CD4-positive, alpha-beta memory T cell (primary cell): ENCODE results near the gene FARP2. TPM values are rescaled to one million over a fixed set of nuclear protein-coding genes. Genes with fewer than 3 reads are reported as not detected.
A peak's percentile ranks its signal among the peaks of the same experiment; 100 is the strongest.

ENCODE experiments used
- CTCF ChIA-PET: fragments of 350-600 bp; sonication (Branson Sonifier 250); formaldehyde crosslinking; loops from one replicate; lab custom pipeline; 2021; ENCODE audit warnings: inconsistent platforms; ENCODE audit not compliant: partially characterized antibody; lab: Charles Lee
- POLR2A ChIA-PET: fragments of 350-600 bp; sonication (Branson Sonifier 250); formaldehyde crosslinking; loops from one replicate; lab custom pipeline; 2021; ENCODE audit not compliant: partially characterized antibody; lab: Charles Lee
- DNase-seq, 5 donors: peaks; one replicate each; pipeline versions ENCODE4 v3.0.0 to v3.0.0-alpha.2; 2020 to 2022; ENCODE audit warnings: mixed read lengths in 1 of 5
- H3K27ac ChIP-seq: one replicate; pipeline ENCODE4 v1.7.0; 2013; ENCODE audit warnings: low read depth, low read length
- H3K27me3 ChIP-seq: 2 replicates; pipeline ENCODE4 v1.7.0; 2013; ENCODE audit warnings: mild to moderate bottlenecking, low read length, moderate library complexity; ENCODE audit not compliant: insufficient read depth
- H3K36me3 ChIP-seq: 2 replicates; pipeline ENCODE4 v1.7.0; 2013; ENCODE audit warnings: mild to moderate bottlenecking, low read length, moderate library complexity; ENCODE audit not compliant: insufficient read depth
- H3K4me1 ChIP-seq: 2 replicates; pipeline ENCODE4 v1.7.0; 2013; ENCODE audit warnings: mild to moderate bottlenecking, low read length, moderate library complexity; ENCODE audit not compliant: insufficient read depth
- H3K4me3 ChIP-seq, 2 donors: one replicate each; pipeline ENCODE4 v1.7.0; 2013; ENCODE audit warnings: low read length in 2 of 2, mild to moderate bottlenecking in 1 of 2
- H3K9me3 ChIP-seq, 2 donors: one replicate each; pipeline ENCODE4 v1.7.0; 2013; ENCODE audit warnings: low read length in 2 of 2, control low read depth in 1 of 2; ENCODE audit not compliant: control insufficient read depth in 1 of 2
- H3K27ac Mint-ChIP-seq, 7 donors: one replicate each; pipeline ENCODE4 v1.8.0; 2020 to 2021; ENCODE audit warnings: mixed read lengths in 7 of 7, mild to moderate bottlenecking in 6 of 7, inconsistent platforms in 3 of 7, moderate library complexity in 3 of 7
- H3K27me3 Mint-ChIP-seq, 2 donors: one replicate each; pipeline ENCODE4 v1.8.0; 2020 to 2021; ENCODE audit warnings: mixed read lengths in 2 of 2
- H3K36me3 Mint-ChIP-seq, 2 donors: one replicate each; pipeline ENCODE4 v1.8.0; 2020 to 2021; ENCODE audit warnings: mixed read lengths in 2 of 2, inconsistent platforms in 1 of 2, mild to moderate bottlenecking in 1 of 2
- H3K4me1 Mint-ChIP-seq, 4 donors: one replicate each; pipeline ENCODE4 v1.8.0; 2020 to 2021; ENCODE audit warnings: mixed read lengths in 4 of 4, mild to moderate bottlenecking in 1 of 4
- H3K4me3 Mint-ChIP-seq, 8 donors: one replicate each; pipeline ENCODE4 v1.8.0; 2020 to 2021; ENCODE audit warnings: mixed read lengths in 8 of 8, mild to moderate bottlenecking in 7 of 8, moderate library complexity in 6 of 8, inconsistent platforms in 3 of 8
- H3K9me3 Mint-ChIP-seq, 8 donors: one replicate each; pipeline ENCODE4 v1.8.0; 2020 to 2021; ENCODE audit warnings: mixed read lengths in 8 of 8, mild to moderate bottlenecking in 5 of 8, inconsistent platforms in 3 of 8, moderate library complexity in 1 of 8
- intact Hi-C: fragments of 100-400 bp; cut with micrococcal nuclease; formaldehyde crosslinking; loops from one replicate; pipeline ENCODE4 v1.15.1; 2023
- polyA plus RNA-seq, 2 donors: library from polyadenylated mRNA; unstranded; fragments of 300-500 nt; fragmentation: Illumina TruSeq; gene quantifications; one replicate each; pipeline ENCODE4 v1.2.3, GENCODE V29; 2021
- total RNA-seq, 2 experiments: library from RNA; stranded (reverse); gene quantifications; one replicate each; pipeline ENCODE4 v1.2.3, GENCODE V29; 2021

Gene FARP2
- total and polyA plus RNA-seq, 4 experiments from 2014 or later, result 3.9 to 21.8 (median 11.4) TPM

GRCh38 chr2:241500016-241500415 lies 143.9 kb downstream of the FARP2 start:
- Histone ChIP-seq H3K4me1 (no peaks in the 10 kb centered on the region), H3K27ac (no peak overlapping the region), H3K27me3 (no peaks in the 10 kb centered on the region), H3K36me3 (peaks cover 8% of the 10 kb centered on the region), H3K4me3 (no peak overlapping the region), H3K9me3 (no peaks in the 10 kb centered on the region)
- Mint-ChIP-seq H3K9me3 (no peaks in the 10 kb centered on the region), H3K27me3 (no peaks in the 10 kb centered on the region), H3K27ac (peak overlapping the region in 1 of 7 donors; percentile 19), H3K36me3 (peaks cover 3 to 25% of the 10 kb centered on the region in 2 donors), H3K4me1 (peaks cover under 1 to 13% (median 3%) of the 10 kb centered on the region in 4 donors), H3K4me3 (no peak overlapping the region)
- ChIA-PET POLR2A (no interaction called here), CTCF (no interaction called here)
- DNase-seq, result no peak
- intact Hi-C loops, result no loop called here

DNA sequence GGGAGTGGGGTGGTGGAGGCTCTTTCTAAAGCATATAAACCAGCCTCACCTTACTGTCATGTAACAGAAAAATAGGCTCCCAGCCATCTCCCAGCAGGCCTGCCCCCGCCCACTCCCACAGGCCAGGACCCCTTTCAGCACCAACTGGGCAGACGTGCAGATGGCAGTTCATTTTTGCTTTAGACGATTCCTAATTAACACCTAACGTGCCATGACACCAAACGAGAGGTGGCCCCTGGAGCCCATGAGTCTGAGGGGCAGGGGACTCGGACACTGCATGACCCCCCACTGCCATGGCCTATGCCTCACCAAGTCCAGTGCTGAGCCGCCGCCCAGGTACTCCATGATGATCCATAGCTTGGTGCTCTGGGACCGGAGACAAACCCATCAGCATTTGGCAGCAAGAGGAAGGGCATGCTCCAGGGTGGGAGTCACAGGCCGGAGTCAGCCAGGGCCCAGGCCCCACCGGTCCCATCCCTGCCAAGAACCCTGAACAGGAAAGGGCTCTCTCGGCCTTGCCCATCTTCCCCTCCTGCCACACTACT lies 144.4 kb downstream of the FARP2 start:
- Histone ChIP-seq H3K4me1 (no peaks in the 10 kb centered on the region), H3K27me3 (no peaks in the 10 kb centered on the region), H3K4me3 (no peak overlapping the region), H3K27ac (no peak overlapping the region), H3K36me3 (peaks cover 6% of the 10 kb centered on the region), H3K9me3 (no peaks in the 10 kb centered on the region)
- intact Hi-C loops, result no loop called here
- no peaks in the 10 kb centered on the region for H3K27me3 Mint-ChIP-seq
- DNase-seq, result no peak
- H3K4me3 Mint-ChIP-seq, result no peak overlapping the region
- H3K9me3 Mint-ChIP-seq, result no peaks in the 10 kb centered on the region
- ChIA-PET CTCF (no interaction called here), POLR2A (no interaction called here)
- H3K27ac Mint-ChIP-seq, result peak overlapping the region in 1 of 7 donors; percentile 4
- peaks cover 2 to 18% (median 7%) of the 10 kb centered on the region in 4 donors for H3K4me1 Mint-ChIP-seq
- peaks cover 0 to 21% of the 10 kb centered on the region in 2 donors for H3K36me3 Mint-ChIP-seq

GRCh38 chr2:241501099-241501541 lies 145.0 kb downstream of the FARP2 start:
- Mint-ChIP-seq H3K4me1 (peaks cover 2 to 19% (median 7%) of the 10 kb centered on the region in 4 donors), H3K9me3 (no peaks in the 10 kb centered on the region), H3K27ac (no peak overlapping the region), H3K4me3 (no peak overlapping the region), H3K36me3 (peaks cover 0 to 20% of the 10 kb centered on the region in 2 donors), H3K27me3 (no peaks in the 10 kb centered on the region)
- ChIA-PET CTCF (no interaction called here), POLR2A (no interaction called here)
- Histone ChIP-seq H3K4me3 (no peak overlapping the region), H3K36me3 (peaks cover 4% of the 10 kb centered on the region), H3K9me3 (no peaks in the 10 kb centered on the region), H3K4me1 (no peaks in the 10 kb centered on the region), H3K27me3 (no peaks in the 10 kb centered on the region), H3K27ac (no peak overlapping the region)
- intact Hi-C loops, result no loop called here
- no peak for DNase-seq

- Mint-ChIP-seq H3K4me1 (peaks cover 2 to 19% (median 7%) of the 10 kb centered on the region in 4 donors), H3K27ac (no peak overlapping the region), H3K27me3 (no peaks in the 10 kb centered on the region), H3K36me3 (peaks cover 0 to 16% of the 10 kb centered on the region in 2 donors), H3K9me3 (no peaks in the 10 kb centered on the region), H3K4me3 (no peak overlapping the region)
- Histone ChIP-seq H3K4me1 (no peaks in the 10 kb centered on the region), H3K27me3 (no peaks in the 10 kb centered on the region), H3K9me3 (no peaks in the 10 kb centered on the region), H3K27ac (no peak overlapping the region), H3K4me3 (no peak overlapping the region), H3K36me3 (peaks cover 4% of the 10 kb centered on the region)
- ChIA-PET POLR2A (no interaction called here), CTCF (no interaction called here)
- DNase-seq, result no peak
- intact Hi-C loops, result no loop called here
These were observed 145.5 kb downstream of the FARP2 start for GRCh38 chr2:241501551-241501950.

- H3K36me3 ChIP-seq, result peaks cover 4% of the 10 kb centered on the region
- CTCF ChIA-PET, result no interaction called here
- POLR2A ChIA-PET, result no interaction called here
- no peak overlapping the region for H3K4me3 ChIP-seq
- no peaks in the 10 kb centered on the region for H3K27me3 Mint-ChIP-seq
- H3K27ac ChIP-seq, result no peak overlapping the region
- H3K4me1 ChIP-seq, result peaks cover 6% of the 10 kb centered on the region
- H3K9me3 ChIP-seq, result no peaks in the 10 kb centered on the region
- H3K27ac Mint-ChIP-seq, result no peak overlapping the region
- no peaks in the 10 kb centered on the region for H3K27me3 ChIP-seq
- no peaks in the 10 kb centered on the region for H3K9me3 Mint-ChIP-seq
- intact Hi-C loops, result no loop called here
- no peak overlapping the region for H3K4me3 Mint-ChIP-seq
- H3K36me3 Mint-ChIP-seq, result peaks cover 0 to 11% of the 10 kb centered on the region in 2 donors
- no peak for DNase-seq
- H3K4me1 Mint-ChIP-seq, result peaks cover 6 to 26% (median 12%) of the 10 kb centered on the region in 4 donors
These were observed 146.2 kb downstream of the FARP2 start for GRCh38 chr2:241502281-241502680.

DNA sequence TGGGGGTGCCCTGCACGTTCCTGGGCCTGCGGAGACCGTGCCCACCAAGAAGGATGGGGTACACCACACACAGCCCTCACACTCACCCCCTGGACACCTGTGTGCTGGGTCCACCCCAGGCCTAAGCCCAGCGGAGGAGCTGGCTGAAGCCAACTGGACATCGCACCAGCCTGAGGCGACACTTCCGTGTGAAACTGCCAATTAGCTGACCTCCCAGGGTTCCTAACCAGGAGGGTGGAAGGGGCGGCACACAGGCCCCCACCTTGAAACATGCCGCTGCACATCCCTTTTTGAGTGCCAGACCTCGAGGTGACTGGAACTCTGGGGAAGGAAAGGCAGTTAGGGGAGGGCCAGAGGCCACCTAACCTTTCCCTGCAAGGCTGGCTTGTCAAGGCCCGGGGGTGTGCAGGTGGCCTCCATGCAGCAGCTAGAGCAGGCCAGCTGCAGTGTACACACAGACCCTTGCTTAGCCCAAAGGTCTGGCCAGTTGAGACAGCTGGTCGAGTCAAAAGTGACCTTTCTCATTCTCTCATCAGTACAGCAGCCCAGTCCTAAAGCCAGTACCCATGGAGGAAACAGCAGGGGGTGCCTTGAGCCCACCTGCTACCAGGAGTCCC lies 147.8 kb downstream of the FARP2 start:
- Mint-ChIP-seq H3K4me3 (no peak overlapping the region), H3K27me3 (no peaks in the 10 kb centered on the region), H3K27ac (no peak overlapping the region), H3K9me3 (no peaks in the 10 kb centered on the region), H3K4me1 (peaks cover 8 to 31% (median 15%) of the 10 kb centered on the region in 4 donors), H3K36me3 (peaks cover 0 to 7% of the 10 kb centered on the region in 2 donors)
- no peak overlapping the region for H3K4me3 ChIP-seq
- no peak for DNase-seq
- peaks cover 11% of the 10 kb centered on the region for H3K4me1 ChIP-seq
- intact Hi-C loops, result no loop called here
- H3K27ac ChIP-seq, result no peak overlapping the region
- peaks cover 4% of the 10 kb centered on the region for H3K36me3 ChIP-seq
- POLR2A ChIA-PET, result interaction anchor here (0.9 kb wide), 1 partner anchor 46 kb away, joined by 3 read pairs; no protein-coding TSS in a partner anchor
- CTCF ChIA-PET, result no interaction called here
- H3K9me3 ChIP-seq, result no peaks in the 10 kb centered on the region
- no peaks in the 10 kb centered on the region for H3K27me3 ChIP-seq

DNA sequence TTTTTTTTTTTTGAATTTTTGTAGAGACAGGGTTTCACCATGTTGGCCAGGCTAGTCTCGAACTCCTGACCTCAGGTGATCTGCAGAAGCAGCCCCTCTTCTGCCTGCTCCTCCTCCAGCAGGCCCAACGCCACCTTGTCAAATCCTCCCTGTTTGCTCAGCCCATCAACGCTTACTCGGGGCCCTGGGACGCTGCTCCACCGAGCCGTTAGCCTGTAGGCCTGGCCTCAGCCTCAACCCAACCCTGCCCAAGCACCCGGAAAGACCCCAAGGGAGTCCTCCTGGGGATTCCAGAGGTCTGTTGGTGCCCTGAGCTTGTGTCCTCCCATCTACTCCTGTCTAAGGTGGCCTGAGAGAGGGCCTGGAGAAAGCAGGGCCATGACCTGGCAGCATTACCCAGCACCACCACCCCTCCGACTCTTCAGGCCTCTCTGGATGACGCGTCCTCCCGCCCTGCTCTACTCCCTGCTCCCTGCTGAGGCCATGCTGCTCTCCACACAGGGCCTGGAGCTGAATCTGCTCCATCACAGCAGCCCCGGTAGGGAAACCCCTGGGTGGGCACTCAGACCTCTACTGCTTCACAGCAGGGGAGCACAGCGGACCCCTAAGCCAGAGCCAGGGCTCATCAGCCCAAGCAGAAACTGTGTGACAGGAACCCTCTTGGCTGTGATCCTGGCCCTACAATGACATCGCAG lies 149.1 kb downstream of the FARP2 start:
- H3K4me1 Mint-ChIP-seq, result peaks cover 11 to 41% (median 22%) of the 10 kb centered on the region in 4 donors
- Histone ChIP-seq H3K27ac (no peak overlapping the region), H3K36me3 (no peaks in the 10 kb centered on the region), H3K4me3 (no peak overlapping the region), H3K4me1 (peaks cover 18% of the 10 kb centered on the region), H3K9me3 (no peaks in the 10 kb centered on the region), H3K27me3 (no peaks in the 10 kb centered on the region)
- H3K27me3 Mint-ChIP-seq, result no peaks in the 10 kb centered on the region
- no peak overlapping the region for H3K27ac Mint-ChIP-seq
- intact Hi-C loops, result loop anchor here (5.0 kb wide), 1 partner anchor 233 kb away; no protein-coding TSS in a partner anchor
- H3K4me3 Mint-ChIP-seq, result no peak overlapping the region
- ChIA-PET POLR2A (interaction anchor here (1.4 kb wide), 1 partner anchor 132 kb away, joined by 3 read pairs; the partner anchor contains the start of genes ATG4B and THAP4), CTCF (no interaction called here)
- H3K36me3 Mint-ChIP-seq, result peaks cover 0 to 2% of the 10 kb centered on the region in 2 donors
- no peak for DNase-seq
- H3K9me3 Mint-ChIP-seq, result no peaks in the 10 kb centered on the region
